ENCODE measurements around the gene PODNL1.
"Not testable (repeated sequence)": the region's sequence is repeated elsewhere in the genome, so short reads cannot be mapped to it uniquely, and the experiment has no call there.

PODNL1 gene

GRCh38 chr19:13938301-13939064, at the start of gene PODNL1:
PODNL1 (minus strand) TSS chr19:13938417; CDS start chr19:13938181, 236 bp downstream.
- DNase-seq (ENCODE audit: low spot score) = no peak

GRCh38 chr19:13987101-13987890, 49.1 kb upstream of the PODNL1 start:
- DNase-seq (ENCODE audit: low spot score) = no peak

GRCh38 chr19:13986348-13986904, 48.2 kb upstream of the PODNL1 start:
- DNase-seq (ENCODE audit: low spot score) = no peak

GRCh38 chr19:13985771-13986347, 47.6 kb upstream of the PODNL1 start:
- no peak for DNase-seq (ENCODE audit: low spot score)

GRCh38 chr19:13984875-13985741, 46.9 kb upstream of the PODNL1 start:
- DNase-seq (ENCODE audit: low spot score) = no peak

GRCh38 chr19:13984186-13984585, 46.0 kb upstream of the PODNL1 start:
- no peak for DNase-seq (ENCODE audit: low spot score)

- DNase-seq (ENCODE audit: low spot score) = no peak
Observed at GRCh38 chr19:13983213-13983889, 45.1 kb upstream of the PODNL1 start.

GRCh38 chr19:13982773-13983172, 44.6 kb upstream of the PODNL1 start:
- DNase-seq (ENCODE audit: low spot score) = no peak

GRCh38 chr19:13981988-13982501, 43.8 kb upstream of the PODNL1 start:
- no peak for DNase-seq (ENCODE audit: low spot score)

- no peak for DNase-seq (ENCODE audit: low spot score)
Observed at GRCh38 chr19:13981467-13981866, 43.2 kb upstream of the PODNL1 start.

GRCh38 chr19:13981021-13981420, 42.8 kb upstream of the PODNL1 start:
- DNase-seq (ENCODE audit: low spot score) = no peak

GRCh38 chr19:13980340-13980739, 42.1 kb upstream of the PODNL1 start:
- DNase-seq (ENCODE audit: low spot score) = no peak

GRCh38 chr19:13979686-13980085, 41.5 kb upstream of the PODNL1 start:
- DNase-seq (ENCODE audit: low spot score) = no peak

GRCh38 chr19:13979244-13979615, 41.0 kb upstream of the PODNL1 start:
- DNase-seq (ENCODE audit: low spot score) = no peak

- DNase-seq (ENCODE audit: low spot score) = no peak
Observed at GRCh38 chr19:13978351-13979243, 40.4 kb upstream of the PODNL1 start.

- no peak for DNase-seq (ENCODE audit: low spot score)
Observed at GRCh38 chr19:13977803-13978202, 39.6 kb upstream of the PODNL1 start.

GRCh38 chr19:13976446-13976845, 38.2 kb upstream of the PODNL1 start:
- no peak for DNase-seq (ENCODE audit: low spot score)

- DNase-seq (ENCODE audit: low spot score) = no peak
Observed at GRCh38 chr19:13975870-13976269, 37.7 kb upstream of the PODNL1 start.

GRCh38 chr19:13974073-13974472, 35.9 kb upstream of the PODNL1 start:
- no peak for DNase-seq (ENCODE audit: low spot score)

- not testable (repeated sequence) for DNase-seq (ENCODE audit: low spot score)
Observed at GRCh38 chr19:13973479-13973878, 35.3 kb upstream of the PODNL1 start.
